Muscle of arm (tissue), 14 donors: ENCODE data around the gene DHRS9. TPM values are rescaled to one million over a fixed set of nuclear protein-coding genes. Genes with fewer than 3 reads are reported as not detected.
"Not testable (repeated sequence)": the region's sequence is repeated elsewhere in the genome, so short reads cannot be mapped to it uniquely, and the experiment has no call there.

Experiments used
- DNase-seq: peaks from one replicate; pipeline ENCODE4 v3.0.0-alpha.2; 2013
- long read RNA-seq, 11 donors: transcript quantifications; one replicate each; lab custom pipeline, GENCODE V29; 2026
- polyA plus RNA-seq, 12 donors: library from polyadenylated mRNA; unstranded; fragments of 120-200 nt; gene quantifications; one replicate each; pipeline ENCODE4 v1.2.1, GENCODE V29; 2013; ENCODE audit not compliant: insufficient read length in 12 of 12

DHRS9 gene
- under 1 TPM in 9 of 12 donors, not detected in 3; 0.16 to 0.99 (median 0.62) TPM for polyA plus RNA-seq
- long read RNA-seq, donor 1 = 0 reads
- long read RNA-seq, donor 2, partial matches to known transcripts = 0 of 1 reads
- long read RNA-seq, donor 2, other reads (novel, unspliced or antisense) = 0 of 1 reads
- long read RNA-seq, donor 3 = 0 reads
- long read RNA-seq, donor 4 = 0 reads
- long read RNA-seq, donor 5 = 0 reads
- long read RNA-seq, donor 6 = 0 reads
- long read RNA-seq, donor 7 = 0 reads
- long read RNA-seq, donor 8 = 0 reads
- long read RNA-seq, donor 9 = 0 reads
- long read RNA-seq, donor 10 = 0 reads
- long read RNA-seq, donor 11 = 0 reads

GRCh38 chr2:169069341-169069740, at the start of gene DHRS9:
TSS of gene DHRS9 (plus strand) at chr2:169069563. CDS start at chr2:169081582, 12,019 bp downstream.
- no peak for DNase-seq

GRCh38 chr2:169023161-169023560, 46.2 kb upstream of the DHRS9 start:
- no peak for DNase-seq

- no peak for DNase-seq
Measured at GRCh38 chr2:169026056-169026455, 43.3 kb upstream of the DHRS9 start.

GRCh38 chr2:169027234-169027633, 42.1 kb upstream of the DHRS9 start:
- DNase-seq = no peak

- no peak for DNase-seq
Measured at GRCh38 chr2:169029341-169029740, 40.0 kb upstream of the DHRS9 start.

GRCh38 chr2:169031202-169031601, 38.2 kb upstream of the DHRS9 start, which contains the start of gene ABCB11:
TSS of gene ABCB11 (minus strand) at chr2:169031324. CDS start at chr2:169018125, 13,199 bp downstream.
- no peak for DNase-seq

- no peak for DNase-seq
Measured at GRCh38 chr2:169034256-169034655, 35.1 kb upstream of the DHRS9 start.

- DNase-seq = no peak
Measured at GRCh38 chr2:169034984-169035544, 34.3 kb upstream of the DHRS9 start.

GRCh38 chr2:169035887-169036286, 33.5 kb upstream of the DHRS9 start:
- no peak for DNase-seq

- DNase-seq = no peak
Measured at GRCh38 chr2:169036736-169037440, 32.5 kb upstream of the DHRS9 start.

GRCh38 chr2:169038338-169038757, 31.0 kb upstream of the DHRS9 start:
- DNase-seq = no peak

- DNase-seq = no peak
Measured at GRCh38 chr2:169039702-169040101, 29.7 kb upstream of the DHRS9 start.

GRCh38 chr2:169041594-169041993, 27.8 kb upstream of the DHRS9 start:
- DNase-seq = no peak

GRCh38 chr2:169042856-169043255, 26.5 kb upstream of the DHRS9 start:
- no peak for DNase-seq

GRCh38 chr2:169046440-169047151, 22.8 kb upstream of the DHRS9 start:
- no peak for DNase-seq

- DNase-seq = no peak
Measured at GRCh38 chr2:169047256-169048250, 21.8 kb upstream of the DHRS9 start.

GRCh38 chr2:169049142-169049541, 20.2 kb upstream of the DHRS9 start:
- DNase-seq = no peak

GRCh38 chr2:169050476-169051240, 18.7 kb upstream of the DHRS9 start:
- no peak for DNase-seq

GRCh38 chr2:169054575-169054974, 14.8 kb upstream of the DHRS9 start:
- not testable (repeated sequence) for DNase-seq

GRCh38 chr2:169064199-169064598, 5.2 kb upstream of the DHRS9 start:
- not testable (repeated sequence) for DNase-seq
